ENCODE measurements around the gene ANO2.

Gene ANO2

GRCh38 chr12:5586201-5586600 is 358.9 kb downstream of the ANO2 start:
- no peak for DNase-seq (ENCODE audit: low read depth in 2 of 2, low spot score in 1 of 2)

DNA sequence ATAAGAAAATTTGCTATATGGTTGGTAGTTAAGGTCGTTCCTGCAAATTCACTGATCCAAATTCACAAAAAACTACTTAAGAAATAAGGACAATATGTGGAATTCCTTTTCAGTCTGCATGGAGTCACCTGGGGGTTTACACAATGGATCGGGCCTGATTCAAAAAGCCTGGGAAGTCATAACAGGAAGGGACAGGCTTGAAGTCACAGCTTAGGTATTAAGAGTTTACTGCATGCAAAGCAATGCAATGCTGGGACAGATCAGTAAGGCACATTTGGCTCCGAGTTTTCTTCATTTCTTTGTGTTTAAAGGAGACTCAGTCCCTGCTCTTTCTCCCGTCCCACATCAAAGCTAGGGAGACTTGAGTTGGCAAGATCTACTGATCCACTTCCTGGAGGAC is 359.9 kb downstream of the ANO2 start:
- no peak for DNase-seq (ENCODE audit: low read depth in 2 of 2, low spot score in 1 of 2)

GRCh38 chr12:5584412-5585175 is 360.5 kb downstream of the ANO2 start:
- no peak for DNase-seq (ENCODE audit: low read depth in 2 of 2, low spot score in 1 of 2)

- DNase-seq (ENCODE audit: low read depth in 2 of 2, low spot score in 1 of 2): no peak
Observed at GRCh38 chr12:5582541-5582940, 362.5 kb downstream of the ANO2 start.

DNA sequence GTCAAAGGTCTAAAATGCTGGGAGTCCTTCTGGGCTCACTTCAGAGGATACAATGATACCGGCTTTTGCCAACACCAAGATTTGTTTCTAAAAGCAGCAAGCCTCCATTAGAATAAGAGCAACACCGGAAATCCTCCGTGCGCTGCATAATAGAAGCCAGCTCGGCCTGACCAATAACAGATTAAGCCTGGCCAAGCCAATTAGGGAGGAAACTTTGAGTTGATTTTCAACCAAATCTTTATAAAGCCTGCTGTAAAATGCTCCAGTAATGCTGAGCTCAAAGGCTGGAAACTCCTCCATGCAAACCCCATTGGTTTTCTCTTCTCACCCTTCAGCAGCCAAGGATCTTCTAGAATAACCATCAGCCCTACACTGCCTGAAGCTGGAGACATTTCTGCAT is 363.0 kb downstream of the ANO2 start:
- DNase-seq (ENCODE audit: low read depth in 2 of 2, low spot score in 1 of 2): no peak

GRCh38 chr12:5581616-5582015 is 363.4 kb downstream of the ANO2 start:
- no peak for DNase-seq (ENCODE audit: low read depth in 2 of 2, low spot score in 1 of 2)

- no peak for DNase-seq (ENCODE audit: low read depth in 2 of 2, low spot score in 1 of 2)
Observed at GRCh38 chr12:5581019-5581418, 364.0 kb downstream of the ANO2 start.

DNA sequence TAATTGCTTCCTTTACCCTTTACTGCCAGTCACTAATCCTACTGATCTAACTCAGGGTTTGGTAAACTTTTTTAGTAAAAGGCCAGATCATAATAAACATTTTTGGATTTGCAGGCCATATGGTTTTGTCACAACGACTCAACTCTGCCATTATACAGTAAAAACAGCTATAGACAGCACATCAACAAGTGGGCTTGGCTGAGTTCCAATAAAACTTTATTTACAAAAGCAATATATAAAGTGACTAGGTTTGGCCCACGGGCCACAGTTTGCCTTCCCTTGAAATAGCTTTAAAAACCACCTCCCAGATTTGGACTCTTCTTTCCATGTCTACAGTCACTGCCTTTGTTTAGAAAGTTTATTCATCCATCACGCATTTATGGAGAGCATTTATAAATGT is 366.3 kb downstream of the ANO2 start:
- DNase-seq (ENCODE audit: low read depth in 2 of 2, low spot score in 1 of 2): no peak

DNA sequence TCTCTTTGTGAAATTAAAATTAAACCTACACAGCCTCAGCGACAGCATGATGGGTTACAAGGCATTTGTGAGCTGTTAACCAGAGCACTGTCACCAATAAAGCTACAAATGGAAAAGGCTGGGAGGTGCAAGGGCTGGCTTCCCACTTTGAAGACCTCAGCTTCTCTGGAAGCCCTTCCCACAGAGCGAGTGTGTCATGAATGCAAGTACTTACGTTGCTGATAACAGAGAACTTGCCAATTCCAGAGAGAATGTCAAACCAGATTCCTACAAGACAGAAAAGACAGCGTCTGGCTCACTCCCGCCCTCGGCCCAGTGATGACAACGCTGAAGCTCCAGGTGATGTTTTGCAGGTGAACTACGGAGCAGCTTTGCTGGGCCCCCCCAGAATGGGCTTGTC is 367.3 kb downstream of the ANO2 start:
- DNase-seq (ENCODE audit: low read depth in 2 of 2, low spot score in 1 of 2): no peak

- no peak for DNase-seq (ENCODE audit: low read depth in 2 of 2, low spot score in 1 of 2)
Observed at GRCh38 chr12:5577211-5577612, 367.8 kb downstream of the ANO2 start.

- DNase-seq (ENCODE audit: low read depth in 2 of 2, low spot score in 1 of 2): no peak
Observed at GRCh38 chr12:5575987-5576386, 369.1 kb downstream of the ANO2 start.

- no peak for DNase-seq (ENCODE audit: low read depth in 2 of 2, low spot score in 1 of 2)
Observed at GRCh38 chr12:5575232-5575631, 369.8 kb downstream of the ANO2 start.

DNA sequence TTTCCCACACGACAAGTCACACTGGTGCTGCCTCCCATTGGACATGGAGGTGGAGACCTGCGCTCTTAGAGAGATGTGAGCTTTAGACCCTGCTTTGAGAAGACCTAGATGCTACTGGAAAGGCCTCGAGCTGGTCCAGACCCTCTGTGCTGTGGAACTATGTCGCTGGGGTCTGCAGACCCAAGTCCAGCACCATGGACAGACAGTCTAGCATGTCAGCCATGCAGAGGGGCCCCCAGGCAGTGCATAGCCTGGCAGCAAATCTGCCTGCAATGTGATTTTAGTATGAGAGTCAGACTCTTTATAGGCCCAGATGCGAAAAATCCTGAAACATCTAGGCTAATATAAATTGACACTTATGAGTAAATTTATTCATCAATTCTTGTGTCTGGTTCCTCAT is 371.7 kb downstream of the ANO2 start:
- no peak for DNase-seq (ENCODE audit: low read depth in 2 of 2, low spot score in 1 of 2)

GRCh38 chr12:5571115-5571514 is 373.9 kb downstream of the ANO2 start:
- no peak for DNase-seq (ENCODE audit: low read depth in 2 of 2, low spot score in 1 of 2)

- no peak for DNase-seq (ENCODE audit: low read depth in 2 of 2, low spot score in 1 of 2)
Observed at GRCh38 chr12:5570416-5570815, 374.6 kb downstream of the ANO2 start.

DNA sequence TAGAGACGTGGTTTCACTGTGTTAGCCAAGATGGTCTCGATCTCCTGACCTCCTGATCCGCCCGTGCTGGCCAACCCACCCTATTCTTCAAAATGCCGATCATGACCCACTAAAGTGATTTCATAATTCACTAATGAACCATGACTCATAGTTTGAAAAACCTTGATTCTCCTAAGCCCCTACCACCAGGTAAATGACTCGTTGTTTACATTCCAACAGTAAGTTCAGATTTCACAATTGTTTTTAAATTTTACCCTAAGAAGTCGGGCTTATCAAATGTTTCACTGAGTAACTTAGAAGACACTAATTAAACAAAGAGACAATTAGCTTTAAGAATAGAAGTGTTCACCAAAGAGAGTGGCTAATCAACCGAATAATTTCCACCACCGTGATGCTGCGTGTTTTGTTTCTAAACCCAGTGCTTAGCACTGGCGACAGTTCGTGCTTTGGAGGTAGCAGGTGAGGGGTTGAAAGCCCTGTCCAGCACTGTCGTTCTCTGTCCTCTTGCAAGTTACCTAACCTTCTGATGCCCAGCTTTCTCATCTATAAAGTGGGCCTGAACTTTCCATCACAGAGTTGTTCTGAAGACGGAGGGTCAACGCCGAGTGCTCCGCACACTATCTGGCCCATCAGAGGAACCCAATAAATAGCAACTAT is 376.6 kb downstream of the ANO2 start:
- DNase-seq (ENCODE audit: low read depth in 2 of 2, low spot score in 1 of 2): no peak

GRCh38 chr12:5567016-5567725 is 377.9 kb downstream of the ANO2 start:
- no peak for DNase-seq (ENCODE audit: low read depth in 2 of 2, low spot score in 1 of 2)

DNA sequence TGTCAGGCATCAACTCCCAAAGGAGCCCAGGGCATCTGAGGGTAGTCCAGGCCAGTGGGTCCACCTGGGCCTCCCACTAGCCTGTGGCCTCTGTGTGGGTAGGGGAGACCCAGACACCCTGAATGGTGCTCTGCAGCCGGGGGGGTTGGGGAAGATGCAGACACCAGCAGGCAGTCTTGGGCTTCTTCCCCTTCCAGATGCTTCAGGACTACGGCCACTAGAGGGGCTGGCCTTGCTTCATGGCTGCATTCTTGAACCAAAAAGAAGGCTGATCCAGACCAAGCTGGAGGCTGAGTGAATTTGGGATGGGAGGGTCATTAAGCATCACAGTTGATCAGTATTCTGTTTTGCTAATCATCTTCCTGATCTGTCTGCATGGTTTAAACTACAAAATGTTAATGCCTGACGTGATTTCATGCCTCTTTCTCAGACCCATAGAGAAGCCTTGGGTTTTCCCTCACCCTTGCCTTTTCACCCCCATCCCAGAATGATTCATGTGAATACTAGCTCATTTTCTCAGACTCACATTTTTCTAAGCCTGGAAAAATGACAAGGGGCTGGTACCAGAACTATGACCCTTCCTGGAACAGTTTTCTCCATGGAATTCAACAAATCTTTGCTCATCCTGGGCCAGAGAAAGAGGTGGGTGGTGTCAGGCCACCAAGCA is 379.0 kb downstream of the ANO2 start:
- DNase-seq (ENCODE audit: low read depth in 2 of 2, low spot score in 1 of 2): no peak

DNA sequence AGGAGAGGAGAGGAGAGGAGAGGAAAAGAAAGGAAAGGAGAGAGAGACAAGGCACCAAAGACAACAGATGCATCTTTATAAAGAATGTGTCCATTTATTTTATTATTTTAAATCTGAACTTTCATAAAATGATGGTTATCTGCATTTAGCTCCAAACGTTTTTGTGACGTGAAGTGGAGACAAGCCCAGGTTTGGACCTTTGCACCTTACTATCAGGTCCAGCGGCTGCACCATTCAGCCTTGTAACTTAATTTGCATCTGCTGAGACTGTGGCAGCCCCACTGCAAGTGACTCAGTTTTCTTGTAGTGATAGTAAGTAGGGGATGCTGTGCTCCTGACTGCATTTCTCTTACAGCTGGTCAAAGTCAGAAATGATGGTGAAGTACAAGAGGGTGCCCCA is 382.5 kb downstream of the ANO2 start:
- DNase-seq (ENCODE audit: low read depth in 2 of 2, low spot score in 1 of 2): no peak

- no peak for DNase-seq (ENCODE audit: low read depth in 2 of 2, low spot score in 1 of 2)
Observed at GRCh38 chr12:5561846-5562245, 383.2 kb downstream of the ANO2 start.

DNA sequence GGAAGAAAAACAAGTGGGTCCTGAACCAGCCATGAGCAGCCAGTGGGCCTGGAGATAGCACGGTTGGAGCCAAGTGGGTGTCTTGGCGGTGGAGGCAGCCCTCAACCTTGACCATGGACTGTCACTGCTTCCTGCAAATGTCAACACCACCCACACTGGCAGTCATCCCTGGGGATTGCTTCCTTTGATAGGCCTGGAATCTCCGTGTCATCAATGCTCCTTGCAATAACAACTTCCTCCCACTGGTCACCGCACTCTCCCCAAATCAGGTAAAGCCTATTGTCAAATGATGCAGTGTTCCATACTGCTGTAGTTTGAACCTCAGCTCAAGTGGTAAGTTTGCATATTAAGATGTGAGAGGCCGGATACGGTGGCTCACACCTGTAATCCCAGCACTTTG is 384.0 kb downstream of the ANO2 start:
- no peak for DNase-seq (ENCODE audit: low read depth in 2 of 2, low spot score in 1 of 2)

DNA sequence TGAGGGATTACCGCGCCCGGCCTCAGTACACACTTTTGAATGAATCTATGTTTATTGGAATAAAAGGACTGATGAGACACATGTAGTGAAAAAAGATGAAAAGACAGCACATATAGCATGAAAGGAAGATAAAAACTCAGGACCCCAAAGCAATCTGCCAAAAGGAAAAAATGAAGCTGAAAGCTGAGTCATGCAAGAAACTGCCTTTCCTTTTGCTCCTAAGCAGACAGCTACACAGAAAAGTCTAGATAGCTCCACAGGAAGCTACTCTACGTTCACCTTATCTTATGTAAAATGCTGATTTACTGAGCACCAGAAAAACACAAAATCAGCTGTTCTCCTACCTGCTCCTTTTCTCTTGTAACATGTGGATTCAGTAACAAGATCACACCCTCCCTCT is 384.8 kb downstream of the ANO2 start:
- DNase-seq (ENCODE audit: low read depth in 2 of 2, low spot score in 1 of 2): no peak

Data from stimulated activated CD8-positive, alpha-beta memory T cell treated with anti-CD3 and anti-CD28 coated beads, Interleukin-4, amount 100 ng/mL, for 4 hours (primary cell).